Measurements from ENCODE around the gene TROAP. TPM values are rescaled to one million over a fixed set of nuclear protein-coding genes. Genes with fewer than 3 reads are reported as not detected.

Gene TROAP
- total and polyA plus RNA-seq, 9 of the 15 experiments (the other 6 are each of a cell fraction or from before 2014, with no cell fraction given): 46.4 to 171 (median 59.8) TPM

DNA sequence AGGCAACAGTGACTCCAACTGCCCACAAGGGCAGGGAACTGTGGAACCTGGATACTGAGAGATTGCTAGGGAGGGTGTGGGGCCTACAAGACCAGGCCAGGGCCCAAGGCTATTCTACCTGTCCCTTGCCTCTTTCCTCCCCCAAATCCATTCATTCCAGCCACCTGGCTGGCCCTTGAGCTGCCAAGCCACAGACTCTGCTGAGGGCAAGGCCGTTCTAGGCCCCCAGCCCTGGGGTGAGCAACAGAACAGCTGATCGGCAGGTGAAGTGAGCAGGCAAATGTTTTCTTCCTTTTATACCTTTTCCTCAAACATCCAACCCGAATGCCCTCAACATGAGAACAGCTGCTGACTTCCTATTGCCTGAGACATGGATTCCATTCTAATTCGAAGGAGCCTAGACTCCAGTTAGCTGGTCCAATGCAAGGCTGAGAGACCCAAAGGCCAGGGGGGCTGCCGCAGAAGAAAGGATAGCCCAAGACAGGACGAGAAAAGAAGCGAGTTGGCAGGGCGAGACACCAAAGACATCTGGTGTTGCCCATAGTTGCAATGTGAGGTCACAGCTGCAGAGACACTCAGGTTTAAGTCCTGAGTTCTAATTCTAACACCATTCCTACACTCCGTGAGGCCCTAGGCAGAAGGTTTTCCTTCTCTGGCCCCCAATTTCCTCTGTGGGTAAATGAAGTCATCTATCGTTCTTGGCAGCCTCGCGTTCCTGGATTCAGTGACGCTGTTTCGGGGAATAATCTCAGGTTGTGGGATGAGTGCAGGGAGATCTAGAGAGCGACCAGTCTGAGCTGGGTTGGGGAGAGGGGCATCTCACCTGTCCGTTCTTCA, 12.3 kb downstream of the TROAP start:
- intact Hi-C loops (cut with micrococcal nuclease): no loop called here
- Histone ChIP-seq H3K36me3 (ENCODE audit: control insufficient read depth, insufficient read depth, low read length) (peaks cover 16% of the 10 kb centered on the region; the same call in 2 of the 3 replicates), H3K4me1 (replicated peaks in 1 of 2; ENCODE audit: control insufficient read depth in 2 of 2, insufficient read depth in 2 of 2, low read length in 2 of 2) (peaks cover 11 to 47% of the 10 kb centered on the region in 2 experiments), H3K9me3 (replicated peaks; ENCODE audit: control insufficient read depth, insufficient read depth, low read depth, low read length) (no peaks in the 10 kb centered on the region), H4K20me1 (replicated peaks; ENCODE audit: control insufficient read depth, insufficient read depth, low read length) (no peaks in the 10 kb centered on the region), H3K9ac (ENCODE audit: insufficient read depth in 1 of 2, low read depth in 2 of 2, low read length in 2 of 2) (no peak overlapping the region), H2AFZ (ENCODE audit: low read depth, low read length) (no peak overlapping the region), H3K27ac (ENCODE audit: extremely low read depth, low read depth, low read length) (no peak overlapping the region), H3K27me3 (ENCODE audit: control insufficient read depth in 2 of 2, insufficient read depth in 2 of 2, low read length in 2 of 2) (no peaks in the 10 kb centered on the region), H3K79me2 (ENCODE audit: control insufficient read depth, insufficient read depth, low read length) (no peaks in the 10 kb centered on the region), H3K9me1 (ENCODE audit: control insufficient read depth, insufficient read depth, low read length) (peaks cover 3% of the 10 kb centered on the region), H3K4me2 (ENCODE audit: insufficient read depth, low read length) (no peak overlapping the region), H3K4me3 (no peak overlapping the region)
- in situ Hi-C loops (cut with MboI): loop anchor here (5.0 kb wide), 1 partner anchor 48 kb away; no protein-coding TSS in a partner anchor
- TF ChIP-seq, protein P1, sequence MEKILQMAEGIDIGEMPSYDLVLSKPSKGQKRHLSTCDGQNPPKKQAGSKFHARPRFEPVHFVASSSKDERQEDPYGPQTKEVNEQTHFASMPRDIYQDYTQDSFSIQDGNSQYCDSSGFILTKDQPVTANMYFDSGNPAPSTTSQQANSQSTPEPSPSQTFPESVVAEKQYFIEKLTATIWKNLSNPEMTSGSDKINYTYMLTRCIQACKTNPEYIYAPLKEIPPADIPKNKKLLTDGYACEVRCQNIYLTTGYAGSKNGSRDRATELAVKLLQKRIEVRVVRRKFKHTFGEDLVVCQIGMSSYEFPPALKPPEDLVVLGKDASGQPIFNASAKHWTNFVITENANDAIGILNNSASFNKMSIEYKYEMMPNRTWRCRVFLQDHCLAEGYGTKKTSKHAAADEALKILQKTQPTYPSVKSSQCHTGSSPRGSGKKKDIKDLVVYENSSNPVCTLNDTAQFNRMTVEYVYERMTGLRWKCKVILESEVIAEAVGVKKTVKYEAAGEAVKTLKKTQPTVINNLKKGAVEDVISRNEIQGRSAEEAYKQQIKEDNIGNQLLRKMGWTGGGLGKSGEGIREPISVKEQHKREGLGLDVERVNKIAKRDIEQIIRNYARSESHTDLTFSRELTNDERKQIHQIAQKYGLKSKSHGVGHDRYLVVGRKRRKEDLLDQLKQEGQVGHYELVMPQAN (IDR thresholded peaks at IDR 0.05; ENCODE audit: borderline replicate concordance): no peak
- TF ChIP-seq DACH1 (IDR thresholded peaks at IDR 0.05; ENCODE audit: partially characterized antibody) (peak; percentile 35), ZNF280B (CRISPR knock-in tag; IDR thresholded peaks at IDR 0.05) (no peak), HDAC2 (IDR thresholded peaks at IDR 0.05) (no peak), SAP30 (IDR thresholded peaks at IDR 0.05; ENCODE audit: borderline replicate concordance, insufficient read depth, low read depth, low read length, poor library complexity, severe bottlenecking) (no peak), TFAP4 (CRISPR knock-in tag; IDR thresholded peaks at IDR 0.05; ENCODE audit: borderline replicate concordance) (peak; percentile 34; the same call in 1 of the 2 replicates), MAFG (tag; conservative IDR thresholded peaks at IDR 0.05) (no peak)
- TF ChIP-seq, protein P2, sequence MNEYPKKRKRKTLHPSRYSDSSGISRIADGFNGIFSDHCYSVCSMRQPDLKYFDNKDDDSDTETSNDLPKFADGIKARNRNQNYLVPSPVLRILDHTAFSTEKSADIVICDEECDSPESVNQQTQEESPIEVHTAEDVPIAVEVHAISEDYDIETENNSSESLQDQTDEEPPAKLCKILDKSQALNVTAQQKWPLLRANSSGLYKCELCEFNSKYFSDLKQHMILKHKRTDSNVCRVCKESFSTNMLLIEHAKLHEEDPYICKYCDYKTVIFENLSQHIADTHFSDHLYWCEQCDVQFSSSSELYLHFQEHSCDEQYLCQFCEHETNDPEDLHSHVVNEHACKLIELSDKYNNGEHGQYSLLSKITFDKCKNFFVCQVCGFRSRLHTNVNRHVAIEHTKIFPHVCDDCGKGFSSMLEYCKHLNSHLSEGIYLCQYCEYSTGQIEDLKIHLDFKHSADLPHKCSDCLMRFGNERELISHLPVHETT (CRISPR knock-in tag; conservative IDR thresholded peaks at IDR 0.05 in 1 of 2, IDR thresholded peaks at IDR 0.05 in 1 of 2): no peak
- CTCF ChIA-PET (ENCODE audit: low intra/inter-chr PET ratio): interaction anchor here (3.8 kb wide), 1 partner anchor 46 kb away, joined by 27 read pairs; no protein-coding TSS in a partner anchor
- no peak for DNase-seq (ENCODE audit: extremely low read depth in 1 of 4, low spot score in 3 of 4)
- no peak for FAIRE-seq
- no peak for ATAC-seq
- 73% methylated on average over 15 of the region's 16 CpGs for WGBS (ENCODE audit: insufficient coverage, low coverage, missing lambda C conversion rate)
- BruUV-seq (replicated peaks): no TSS peak
- POLR2A ChIA-PET: interaction anchor here (0.7 to 2.1 kb wide), 6 partner anchors 9 to 68 kb away, joined by 3 to 13 read pairs (median 4); partner anchors contain the start of gene TROAP

Measured in K562 (cell line).